HEK293 (cell line): ENCODE results near the gene OPCML.

Source experiments
- CTCF ChIA-PET: fragments of 350-600 bp; formaldehyde crosslinking; extraction: SDS; loops from one replicate; lab custom pipeline; 2021; ENCODE audit warnings: antibody characterized with exemption; lab: Yijun Ruan, JAX
- POLR2A ChIA-PET: fragments of 300-600 bp; formaldehyde crosslinking; extraction: SDS; loops from one replicate; lab custom pipeline; 2020; ENCODE audit warnings: antibody characterized with exemption, inconsistent platforms; lab: Yijun Ruan, JAX
- H3K27ac ChIP-seq: fragments of 200-500 bp; sonication (Bioruptor generic); 2 replicates; pipeline ENCODE4 v1.5.1; 2014; ENCODE audit warnings: low read depth, low read length, control low read depth, inconsistent platforms; ENCODE audit errors: extremely low read depth
- H3K36me3 ChIP-seq, 2 experiments: fragments of 200-500 bp in 1 of 2; sonication (Bioruptor generic) in 1 of 2; 1 replicate in 1 of 2; 2 replicates in 1 of 2; pipeline ENCODE4 v1.5.1; 2014 to 2017; ENCODE audit warnings: inconsistent platforms in 2 of 2, low read length in 2 of 2; ENCODE audit not compliant: control insufficient read depth in 2 of 2, insufficient read depth in 1 of 2
- H3K4me1 ChIP-seq: fragments of 200-500 bp; sonication (Bioruptor generic); 2 replicates; pipeline ENCODE4 v1.5.1; 2014; ENCODE audit warnings: mild to moderate bottlenecking, low read length, inconsistent platforms; ENCODE audit not compliant: control insufficient read depth, insufficient read depth
- H3K4me3 ChIP-seq: 2 replicates; pipeline ENCODE4 v1.5.1; 2011; ENCODE audit warnings: low read depth, mild to moderate bottlenecking, control low read depth, low read length, moderate library complexity
- H3K9me3 ChIP-seq: fragments of 200-500 bp; sonication (Bioruptor generic); 2 replicates; pipeline ENCODE4 v1.5.1; 2014; ENCODE audit warnings: low read depth, low read length, inconsistent platforms; ENCODE audit not compliant: control insufficient read depth, insufficient read depth
- ATF2 ChIP-seq: fragments of 450-650 bp; formaldehyde crosslinking; IDR thresholded peaks from 2 replicates; pipeline ENCODE4 v1.5.1; 2016; ENCODE audit warnings: missing biosample characterization, missing genetic modification characterization, low read depth
- FEZF1 ChIP-seq: fragments of 450-650 bp; formaldehyde crosslinking; IDR thresholded peaks from 2 replicates; pipeline ENCODE4 v1.5.1; 2016; ENCODE audit warnings: missing biosample characterization, missing genetic modification characterization
- GLIS1 ChIP-seq: fragments of 450-650 bp; formaldehyde crosslinking; IDR thresholded peaks from 2 replicates; pipeline ENCODE4 v1.5.1; 2016; ENCODE audit warnings: missing biosample characterization, missing genetic modification characterization
- KLF10 ChIP-seq: fragments of 450-650 bp; IDR thresholded peaks from 2 replicates; pipeline ENCODE4 v1.5.1; 2018; ENCODE audit warnings: missing biosample characterization, mild to moderate bottlenecking, missing genetic modification characterization
- KLF17 ChIP-seq: fragments of 450-650 bp; formaldehyde crosslinking; IDR thresholded peaks from 2 replicates; pipeline ENCODE4 v1.5.1; 2016; ENCODE audit warnings: missing biosample characterization, missing genetic modification characterization
- KLF7 ChIP-seq: fragments of 450-650 bp; formaldehyde crosslinking; IDR thresholded peaks from 2 replicates; pipeline ENCODE4 v1.5.1; 2016; ENCODE audit warnings: missing biosample characterization, missing genetic modification characterization, borderline replicate concordance
- MYNN ChIP-seq: fragments of 450-650 bp; formaldehyde crosslinking; IDR thresholded peaks from 2 replicates; pipeline ENCODE4 v1.5.1; 2016; ENCODE audit warnings: missing biosample characterization, missing genetic modification characterization, borderline replicate concordance
- ZBTB7A ChIP-seq: fragments of 450-650 bp; formaldehyde crosslinking; IDR thresholded peaks from 2 replicates; pipeline ENCODE4 v1.5.1; 2016; ENCODE audit warnings: low read depth, missing biosample characterization, missing genetic modification characterization
- ZNF132 ChIP-seq: fragments of 450-650 bp; formaldehyde crosslinking; IDR thresholded peaks from 2 replicates; pipeline ENCODE4 v1.5.1; 2017; ENCODE audit warnings: missing biosample characterization, missing genetic modification characterization, borderline replicate concordance
- ZNF146 ChIP-seq: fragments of 450-650 bp; formaldehyde crosslinking; IDR thresholded peaks from 2 replicates; pipeline ENCODE4 v1.5.1; 2016; ENCODE audit warnings: missing biosample characterization, missing genetic modification characterization
- ZNF169 ChIP-seq: fragments of 450-650 bp; formaldehyde crosslinking; IDR thresholded peaks from 2 replicates; pipeline ENCODE4 v1.5.1; 2016; ENCODE audit warnings: missing biosample characterization, missing genetic modification characterization
- ZNF211 ChIP-seq: fragments of 450-650 bp; formaldehyde crosslinking; IDR thresholded peaks from 2 replicates; pipeline ENCODE4 v1.5.1; 2016; ENCODE audit warnings: low read depth, missing biosample characterization, missing genetic modification characterization
- ZNF214 ChIP-seq: fragments of 450-650 bp; formaldehyde crosslinking; IDR thresholded peaks from 2 replicates; pipeline ENCODE4 v1.5.1; 2017; ENCODE audit warnings: missing biosample characterization, mild to moderate bottlenecking, missing genetic modification characterization, borderline replicate concordance
- ZNF23 ChIP-seq: fragments of 450-650 bp; formaldehyde crosslinking; IDR thresholded peaks from 2 replicates; pipeline ENCODE4 v1.5.1; 2016; ENCODE audit warnings: missing biosample characterization, missing genetic modification characterization, borderline replicate concordance
- ZNF335 ChIP-seq: fragments of 450-650 bp; formaldehyde crosslinking; conservative IDR thresholded peaks from 2 replicates; pipeline ENCODE4 v1.5.1; 2016; ENCODE audit warnings: missing biosample characterization, missing genetic modification characterization
- ZNF354C ChIP-seq: fragments of 450-650 bp; formaldehyde crosslinking; IDR thresholded peaks from 2 replicates; pipeline ENCODE4 v1.5.1; 2016; ENCODE audit warnings: missing biosample characterization, missing genetic modification characterization, low read depth, borderline replicate concordance
- ZNF37A ChIP-seq: fragments of 450-650 bp; IDR thresholded peaks from 2 replicates; pipeline ENCODE4 v1.5.1; 2018; ENCODE audit warnings: missing biosample characterization, missing genetic modification characterization
- ZNF398 ChIP-seq: fragments of 450-650 bp; formaldehyde crosslinking; IDR thresholded peaks from 2 replicates; pipeline ENCODE4 v1.5.1; 2017; ENCODE audit warnings: missing biosample characterization, missing genetic modification characterization
- ZNF404 ChIP-seq: fragments of 450-650 bp; formaldehyde crosslinking; IDR thresholded peaks from 2 replicates; pipeline ENCODE4 v1.5.1; 2017; ENCODE audit warnings: missing biosample characterization, missing genetic modification characterization
- ZNF416 ChIP-seq: fragments of 450-650 bp; formaldehyde crosslinking; IDR thresholded peaks from 2 replicates; pipeline ENCODE4 v1.5.1; 2016; ENCODE audit warnings: missing biosample characterization, missing genetic modification characterization
- ZNF501 ChIP-seq: fragments of 450-650 bp; formaldehyde crosslinking; IDR thresholded peaks from 2 replicates; pipeline ENCODE4 v1.5.1; 2016; ENCODE audit warnings: missing biosample characterization, missing genetic modification characterization
- ZNF530 ChIP-seq: fragments of 450-650 bp; formaldehyde crosslinking; IDR thresholded peaks from 2 replicates; pipeline ENCODE4 v1.5.1; 2016; ENCODE audit warnings: low read depth, missing biosample characterization, missing genetic modification characterization
- ZNF558 ChIP-seq: fragments of 450-650 bp; formaldehyde crosslinking; IDR thresholded peaks from 2 replicates; pipeline ENCODE4 v1.5.1; 2016; ENCODE audit warnings: missing biosample characterization, missing genetic modification characterization
- ZNF639 ChIP-seq: fragments of 450-650 bp; formaldehyde crosslinking; IDR thresholded peaks from 2 replicates; pipeline ENCODE4 v1.5.1; 2016; ENCODE audit warnings: missing biosample characterization, missing genetic modification characterization
- ZNF645 ChIP-seq: fragments of 450-650 bp; formaldehyde crosslinking; IDR thresholded peaks from 2 replicates; pipeline ENCODE4; 2016; ENCODE audit warnings: missing biosample characterization, missing genetic modification characterization
- ZNF701 ChIP-seq: fragments of 450-650 bp; formaldehyde crosslinking; IDR thresholded peaks from 2 replicates; pipeline ENCODE4 v1.5.1; 2016; ENCODE audit warnings: missing biosample characterization, missing genetic modification characterization

The OPCML gene

GRCh38 chr11:132872211-132872610 is 660.1 kb downstream of the OPCML start:
- TF ChIP-seq ZNF530 (tag by site-specific recombination) (no peak), ZNF335 (tag by site-specific recombination) (no peak), KLF17 (tag by site-specific recombination) (no peak), ZNF398 (tag by site-specific recombination) (no peak), ZNF146 (tag by site-specific recombination) (no peak), ZNF214 (no peak), ZNF169 (tag by site-specific recombination) (no peak), ZNF645 (no peak), ZNF37A (tag by site-specific recombination) (no peak), ZBTB7A (tag by site-specific recombination) (no peak), ZNF23 (no peak), KLF7 (tag by site-specific recombination) (no peak), ZNF211 (tag by site-specific recombination) (no peak), ZNF132 (tag by site-specific recombination) (no peak), KLF10 (tag by site-specific recombination) (no peak), ZNF558 (no peak), ZNF416 (tag by site-specific recombination) (no peak), ZNF404 (tag by site-specific recombination) (no peak)
- Histone ChIP-seq H3K4me1 (peaks cover 5% of the 10 kb centered on the region; the same call in 1 of the 2 replicates), H3K36me3 (no peaks in the 10 kb centered on the region), H3K27ac (no peak overlapping the region), H3K9me3 (no peaks in the 10 kb centered on the region), H3K4me3 (no peak overlapping the region)
- ChIA-PET CTCF (no interaction called here), POLR2A (no interaction called here)

- H3K27ac ChIP-seq, result no peak overlapping the region
- H3K4me1 ChIP-seq, result peaks cover 7% of the 10 kb centered on the region; the same call in 1 of the 2 replicates
- no peaks in the 10 kb centered on the region for H3K36me3 ChIP-seq
- no peak overlapping the region for H3K4me3 ChIP-seq
- H3K9me3 ChIP-seq, result no peaks in the 10 kb centered on the region
- POLR2A ChIA-PET, result no interaction called here
- no peak for TF ChIP-seq GLIS1 (tag by site-specific recombination)
- no peak for TF ChIP-seq ZNF501 (tag by site-specific recombination)
- no peak for TF ChIP-seq ZNF639
- no peak for TF ChIP-seq ZNF354C (tag by site-specific recombination)
- TF ChIP-seq FEZF1 (tag by site-specific recombination), result no peak
- TF ChIP-seq ZNF701, result no peak
- TF ChIP-seq MYNN, result no peak
- TF ChIP-seq ATF2 (tag by site-specific recombination), result no peak
- TF ChIP-seq, all 188 proteins: peak for 0
- CTCF ChIA-PET, result interaction anchor here (0.6 to 2.3 kb wide), 4 partner anchors 16 to 74 kb away, joined by 3 to 14 read pairs (median 3); no protein-coding TSS in a partner anchor
These were observed 665.3 kb downstream of the OPCML start for GRCh38 chr11:132866783-132867545.
